ENCODE data around the gene FSTL4. TPM values are rescaled to one million over a fixed set of nuclear protein-coding genes. Genes with fewer than 3 reads are reported as not detected.

Gene FSTL4
- polyA plus RNA-seq, 6 donors from 2014 or later = 0.22 to 0.78 (median 0.48) TPM; not detected in 1

- Mint-ChIP-seq H3K4me1 (no peaks in the 10 kb centered on the region), H3K27me3 (peaks cover 0 to 7% (median 5%) of the 10 kb centered on the region in 3 donors), H3K27ac (peak overlapping the region in 2 of 6 donors; percentile 25 to 33), H3K9me3 (peaks cover 0 to 2% (median 0%) of the 10 kb centered on the region in 7 donors), H3K36me3 (no peaks in the 10 kb centered on the region), H3K4me3 (peak overlapping the region in 1 of 8 donors; percentile 31)
- ATAC-seq (ENCODE audit: low read depth in 2 of 2) (no peak), DNase-seq (no peak)
Observed at GRCh38 chr5:133389066-133389590, 223.2 kb downstream of the FSTL4 start.

GRCh38 chr5:133387621-133388020 is 224.7 kb downstream of the FSTL4 start:
- Mint-ChIP-seq H3K27me3 (peaks cover 4 to 16% (median 5%) of the 10 kb centered on the region in 3 donors), H3K4me1 (no peaks in the 10 kb centered on the region)
- DNase-seq = no peak

GRCh38 chr5:133387091-133387490 is 225.2 kb downstream of the FSTL4 start:
- Mint-ChIP-seq H3K27me3 (peaks cover 5 to 21% (median 8%) of the 10 kb centered on the region in 3 donors), H3K36me3 (no peaks in the 10 kb centered on the region), H3K9me3 (no peaks in the 10 kb centered on the region), H3K4me1 (no peaks in the 10 kb centered on the region), H3K27ac (no peak overlapping the region), H3K4me3 (no peak overlapping the region)
- ATAC-seq (ENCODE audit: low read depth in 2 of 2) (no peak), DNase-seq (no peak)

More at GRCh38 chr5:133387621-133388020, 224.7 kb downstream of the FSTL4 start:
- no peak overlapping the region for H3K4me3 Mint-ChIP-seq
- H3K27ac Mint-ChIP-seq = peak overlapping the region in 1 of 6 donors; percentile 8
- no peaks in the 10 kb centered on the region for H3K9me3 Mint-ChIP-seq
- no peak for ATAC-seq (ENCODE audit: low read depth in 2 of 2)
- no peaks in the 10 kb centered on the region for H3K36me3 Mint-ChIP-seq

- Mint-ChIP-seq H3K9me3 (no peaks in the 10 kb centered on the region), H3K4me3 (no peak overlapping the region), H3K27me3 (peaks cover 5 to 23% (median 8%) of the 10 kb centered on the region in 3 donors), H3K36me3 (no peaks in the 10 kb centered on the region), H3K4me1 (no peaks in the 10 kb centered on the region), H3K27ac (no peak overlapping the region)
- ATAC-seq (ENCODE audit: low read depth in 2 of 2) (no peak), DNase-seq (no peak)
Observed at GRCh38 chr5:133386662-133387061, 225.7 kb downstream of the FSTL4 start.

GRCh38 chr5:133385346-133385745 is 227.0 kb downstream of the FSTL4 start:
- H3K9me3 Mint-ChIP-seq = no peaks in the 10 kb centered on the region
- no peaks in the 10 kb centered on the region for H3K36me3 Mint-ChIP-seq
- no peaks in the 10 kb centered on the region for H3K4me1 Mint-ChIP-seq
- DNase-seq (no peak), ATAC-seq (ENCODE audit: low read depth in 2 of 2) (no peak)
- no peak overlapping the region for H3K27ac Mint-ChIP-seq
- H3K4me3 Mint-ChIP-seq = no peak overlapping the region
- H3K27me3 Mint-ChIP-seq = peaks cover 5 to 29% (median 8%) of the 10 kb centered on the region in 3 donors

GRCh38 chr5:133384903-133385302 is 227.4 kb downstream of the FSTL4 start:
- H3K9me3 Mint-ChIP-seq = no peaks in the 10 kb centered on the region
- no peak for DNase-seq
- no peak for ATAC-seq (ENCODE audit: low read depth in 2 of 2)
- H3K4me3 Mint-ChIP-seq = no peak overlapping the region
- H3K36me3 Mint-ChIP-seq = no peaks in the 10 kb centered on the region
- no peaks in the 10 kb centered on the region for H3K4me1 Mint-ChIP-seq
- peaks cover 5 to 32% (median 8%) of the 10 kb centered on the region in 3 donors for H3K27me3 Mint-ChIP-seq
- no peak overlapping the region for H3K27ac Mint-ChIP-seq

- H3K27ac Mint-ChIP-seq = no peak overlapping the region
- H3K27me3 Mint-ChIP-seq = peaks cover 8 to 38% (median 12%) of the 10 kb centered on the region in 3 donors
- H3K9me3 Mint-ChIP-seq = peaks cover 0 to 2% (median 0%) of the 10 kb centered on the region in 7 donors
- H3K4me1 Mint-ChIP-seq = no peaks in the 10 kb centered on the region
- ATAC-seq (ENCODE audit: low read depth in 2 of 2) = no peak
- H3K36me3 Mint-ChIP-seq = no peaks in the 10 kb centered on the region
- DNase-seq = no peak
- H3K4me3 Mint-ChIP-seq = no peak overlapping the region
Observed at GRCh38 chr5:133384120-133384855, 228.1 kb downstream of the FSTL4 start.

- Mint-ChIP-seq H3K27me3 (peaks cover 11 to 35% (median 18%) of the 10 kb centered on the region in 3 donors), H3K4me1 (no peaks in the 10 kb centered on the region), H3K4me3 (no peak overlapping the region), H3K27ac (no peak overlapping the region), H3K36me3 (peaks cover 0 to under 1% of the 10 kb centered on the region in 2 donors), H3K9me3 (peaks cover 0 to 8% (median 0%) of the 10 kb centered on the region in 7 donors)
- no peak for DNase-seq
- no peak for ATAC-seq (ENCODE audit: low read depth in 2 of 2)
Observed at GRCh38 chr5:133383580-133383939, 228.8 kb downstream of the FSTL4 start.

- Mint-ChIP-seq H3K9me3 (peaks cover 0 to 13% (median 5%) of the 10 kb centered on the region in 7 donors), H3K4me3 (no peak overlapping the region), H3K27me3 (peaks cover 11 to 34% (median 18%) of the 10 kb centered on the region in 3 donors), H3K36me3 (peaks cover under 1 to 7% of the 10 kb centered on the region in 2 donors), H3K4me1 (no peaks in the 10 kb centered on the region), H3K27ac (peak overlapping the region in 1 of 6 donors; percentile 41)
- ATAC-seq (ENCODE audit: low read depth in 2 of 2) (no peak), DNase-seq (no peak)
Observed at GRCh38 chr5:133382661-133383579, 229.4 kb downstream of the FSTL4 start.

- Mint-ChIP-seq H3K9me3 (peaks cover 6 to 25% (median 17%) of the 10 kb centered on the region in 7 donors), H3K27ac (peak overlapping the region in 1 of 6 donors; percentile 92), H3K27me3 (peaks cover 11 to 43% (median 23%) of the 10 kb centered on the region in 3 donors), H3K4me3 (no peak overlapping the region), H3K36me3 (peaks cover 9 to 12% of the 10 kb centered on the region in 2 donors), H3K4me1 (no peaks in the 10 kb centered on the region)
- ATAC-seq (ENCODE audit: low read depth in 2 of 2) (no peak), DNase-seq (no peak)
Observed at GRCh38 chr5:133381571-133382365, 230.6 kb downstream of the FSTL4 start.

GRCh38 chr5:133381041-133381440 is 231.3 kb downstream of the FSTL4 start:
- peaks cover 6 to 47% (median 23%) of the 10 kb centered on the region in 3 donors for H3K27me3 Mint-ChIP-seq
- H3K4me1 Mint-ChIP-seq = no peaks in the 10 kb centered on the region
- H3K4me3 Mint-ChIP-seq = no peak overlapping the region
- no peak for DNase-seq
- peaks cover 12 to 13% of the 10 kb centered on the region in 2 donors for H3K36me3 Mint-ChIP-seq
- ATAC-seq (ENCODE audit: low read depth in 2 of 2) = no peak
- H3K27ac Mint-ChIP-seq = peak overlapping the region in 2 of 6 donors; percentile 34 to 67
- peaks cover 6 to 32% (median 24%) of the 10 kb centered on the region in 7 donors for H3K9me3 Mint-ChIP-seq

- Mint-ChIP-seq H3K36me3 (peaks cover 12 to 20% of the 10 kb centered on the region in 2 donors), H3K4me3 (no peak overlapping the region), H3K9me3 (peaks cover 6 to 48% (median 25%) of the 10 kb centered on the region in 7 donors), H3K27me3 (peaks cover 11 to 42% (median 28%) of the 10 kb centered on the region in 3 donors), H3K4me1 (no peaks in the 10 kb centered on the region), H3K27ac (no peak overlapping the region)
- DNase-seq (no peak), ATAC-seq (ENCODE audit: low read depth in 2 of 2) (no peak)
Observed at GRCh38 chr5:133377736-133378135, 234.6 kb downstream of the FSTL4 start.

Measured in naive B cell (primary cell).